Measurements from ENCODE around the gene RARS2. TPM values are rescaled to one million over a fixed set of nuclear protein-coding genes. Genes with fewer than 3 reads are reported as not detected.

Gene RARS2
- polyA plus RNA-seq, 2 of the 4 experiments (the other 2 are of a cell fraction): 14.6 to 23.7 TPM

DNA sequence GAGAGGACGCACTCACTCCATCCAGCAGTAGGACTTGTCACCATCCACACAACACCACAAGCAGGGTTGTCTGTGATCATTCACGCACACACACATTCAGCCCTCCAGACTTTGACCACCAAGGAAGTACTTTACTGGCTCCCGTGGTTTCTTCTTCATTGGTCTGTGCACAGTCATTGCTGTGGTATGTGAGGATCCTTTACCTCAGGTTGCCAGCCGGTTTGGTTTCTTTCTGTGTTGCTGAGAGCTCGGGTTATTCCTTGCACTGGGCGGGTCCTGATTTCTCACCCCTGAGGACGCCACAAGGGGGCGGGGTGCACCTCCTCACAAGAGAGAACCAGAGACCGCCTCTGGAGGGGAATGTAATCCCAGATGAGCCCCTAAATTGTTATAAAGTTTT, 105.9 kb downstream of the RARS2 start:
- 67% methylated on average over 7 of the region's 9 CpGs for WGBS (ENCODE audit: missing lambda C conversion rate)
- Histone ChIP-seq H3K4me3 (no peak overlapping the region), H3K27ac (no peak overlapping the region), H3K4me2 (no peak overlapping the region), H3K9me3 (no peaks in the 10 kb centered on the region), H3K4me1 (no peaks in the 10 kb centered on the region)
- TF ChIP-seq HOXB5 (CRISPR knock-in tag; IDR thresholded peaks at IDR 0.05) (no peak), ZNF302 (CRISPR knock-in tag; IDR thresholded peaks at IDR 0.05) (no peak), FOXS1 (CRISPR knock-in tag; IDR thresholded peaks at IDR 0.05) (no peak), CHD4 (IDR thresholded peaks at IDR 0.05; ENCODE audit: borderline replicate concordance) (no peak), CEBPB (IDR thresholded peaks at IDR 0.05) (no peak), JUNB (IDR thresholded peaks at IDR 0.05) (no peak), POLR2AphosphoS2 (conservative IDR thresholded peaks at IDR 0.05; ENCODE audit: low read length) (no peak), NFE2L2 (conservative IDR thresholded peaks at IDR 0.05; ENCODE audit: low read length) (no peak), RFX5 (IDR thresholded peaks at IDR 0.05) (no peak), RNF2 (IDR thresholded peaks at IDR 0.05; ENCODE audit: borderline replicate concordance, low read depth) (no peak), CBX2 (IDR thresholded peaks at IDR 0.05; ENCODE audit: borderline replicate concordance, low read depth) (no peak)
- TF ChIP-seq, protein P1, sequence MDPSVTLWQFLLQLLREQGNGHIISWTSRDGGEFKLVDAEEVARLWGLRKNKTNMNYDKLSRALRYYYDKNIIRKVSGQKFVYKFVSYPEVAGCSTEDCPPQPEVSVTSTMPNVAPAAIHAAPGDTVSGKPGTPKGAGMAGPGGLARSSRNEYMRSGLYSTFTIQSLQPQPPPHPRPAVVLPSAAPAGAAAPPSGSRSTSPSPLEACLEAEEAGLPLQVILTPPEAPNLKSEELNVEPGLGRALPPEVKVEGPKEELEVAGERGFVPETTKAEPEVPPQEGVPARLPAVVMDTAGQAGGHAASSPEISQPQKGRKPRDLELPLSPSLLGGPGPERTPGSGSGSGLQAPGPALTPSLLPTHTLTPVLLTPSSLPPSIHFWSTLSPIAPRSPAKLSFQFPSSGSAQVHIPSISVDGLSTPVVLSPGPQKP (IDR thresholded peaks at IDR 0.05; ENCODE audit: low read depth, low read length): no peak
- TF ChIP-seq, protein P2, sequence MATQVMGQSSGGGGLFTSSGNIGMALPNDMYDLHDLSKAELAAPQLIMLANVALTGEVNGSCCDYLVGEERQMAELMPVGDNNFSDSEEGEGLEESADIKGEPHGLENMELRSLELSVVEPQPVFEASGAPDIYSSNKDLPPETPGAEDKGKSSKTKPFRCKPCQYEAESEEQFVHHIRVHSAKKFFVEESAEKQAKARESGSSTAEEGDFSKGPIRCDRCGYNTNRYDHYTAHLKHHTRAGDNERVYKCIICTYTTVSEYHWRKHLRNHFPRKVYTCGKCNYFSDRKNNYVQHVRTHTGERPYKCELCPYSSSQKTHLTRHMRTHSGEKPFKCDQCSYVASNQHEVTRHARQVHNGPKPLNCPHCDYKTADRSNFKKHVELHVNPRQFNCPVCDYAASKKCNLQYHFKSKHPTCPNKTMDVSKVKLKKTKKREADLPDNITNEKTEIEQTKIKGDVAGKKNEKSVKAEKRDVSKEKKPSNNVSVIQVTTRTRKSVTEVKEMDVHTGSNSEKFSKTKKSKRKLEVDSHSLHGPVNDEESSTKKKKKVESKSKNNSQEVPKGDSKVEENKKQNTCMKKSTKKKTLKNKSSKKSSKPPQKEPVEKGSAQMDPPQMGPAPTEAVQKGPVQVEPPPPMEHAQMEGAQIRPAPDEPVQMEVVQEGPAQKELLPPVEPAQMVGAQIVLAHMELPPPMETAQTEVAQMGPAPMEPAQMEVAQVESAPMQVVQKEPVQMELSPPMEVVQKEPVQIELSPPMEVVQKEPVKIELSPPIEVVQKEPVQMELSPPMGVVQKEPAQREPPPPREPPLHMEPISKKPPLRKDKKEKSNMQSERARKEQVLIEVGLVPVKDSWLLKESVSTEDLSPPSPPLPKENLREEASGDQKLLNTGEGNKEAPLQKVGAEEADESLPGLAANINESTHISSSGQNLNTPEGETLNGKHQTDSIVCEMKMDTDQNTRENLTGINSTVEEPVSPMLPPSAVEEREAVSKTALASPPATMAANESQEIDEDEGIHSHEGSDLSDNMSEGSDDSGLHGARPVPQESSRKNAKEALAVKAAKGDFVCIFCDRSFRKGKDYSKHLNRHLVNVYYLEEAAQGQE (IDR thresholded peaks at IDR 0.05): no peak
- ChIA-PET CTCF (no interaction called here), POLR2A (no interaction called here)
- ATAC-seq (peak; percentile 30 to 53; a peak in 4 of 6 replicates), DNase-seq (ENCODE audit: low read depth in 1 of 2, low spot score in 1 of 2) (peak in 1 of 2 experiments; percentile 25), FAIRE-seq (no peak)

DNA sequence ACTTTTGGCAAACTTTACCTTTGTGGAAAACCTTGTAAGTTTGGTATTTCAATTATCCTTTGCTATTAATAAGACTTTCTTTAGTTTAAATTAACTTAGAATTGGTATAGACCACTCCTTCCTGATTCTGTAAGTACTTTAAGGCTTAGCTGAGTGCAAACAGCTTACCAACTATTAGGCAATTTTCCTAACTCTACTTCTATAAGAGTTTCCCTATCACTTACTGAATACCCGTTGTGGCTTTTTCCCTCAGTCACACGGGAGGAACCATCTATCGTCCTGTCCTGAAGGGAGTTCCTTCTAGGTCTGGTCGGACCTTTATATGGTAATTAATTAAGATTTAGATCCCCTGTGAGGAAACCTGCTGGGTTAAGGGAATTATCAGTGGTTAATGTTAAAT, 107.4 kb downstream of the RARS2 start:
- no peaks in the 10 kb centered on the region for H3K4me1 ChIP-seq
- no peak overlapping the region for H3K27ac ChIP-seq
- no peaks in the 10 kb centered on the region for H3K9me3 ChIP-seq
- ChIA-PET POLR2A (no interaction called here), CTCF (no interaction called here)
- FAIRE-seq: no peak
- WGBS (ENCODE audit: missing lambda C conversion rate): 91% methylated on average over 4 of the region's 4 CpGs
- DNase-seq (ENCODE audit: low read depth in 1 of 2, low spot score in 1 of 2): no peak
- no peak overlapping the region for H3K4me2 ChIP-seq
- TF ChIP-seq HEYL (CRISPR knock-in tag; IDR thresholded peaks at IDR 0.05): no peak
- no peak for TF ChIP-seq TP53 (CRISPR knock-in tag; IDR thresholded peaks at IDR 0.05)
- no peak for TF ChIP-seq TFCP2L1 (CRISPR knock-in tag; IDR thresholded peaks at IDR 0.05)
- TF ChIP-seq RARB (CRISPR knock-in tag; IDR thresholded peaks at IDR 0.05): no peak
- TF ChIP-seq JUN (IDR thresholded peaks at IDR 0.05): no peak
- no peak for TF ChIP-seq HOXA7 (CRISPR knock-in tag; IDR thresholded peaks at IDR 0.05)
- TF ChIP-seq FOXS1 (CRISPR knock-in tag; IDR thresholded peaks at IDR 0.05): no peak
- ATAC-seq: no peak
- H3K4me3 ChIP-seq: no peak overlapping the region

DNA sequence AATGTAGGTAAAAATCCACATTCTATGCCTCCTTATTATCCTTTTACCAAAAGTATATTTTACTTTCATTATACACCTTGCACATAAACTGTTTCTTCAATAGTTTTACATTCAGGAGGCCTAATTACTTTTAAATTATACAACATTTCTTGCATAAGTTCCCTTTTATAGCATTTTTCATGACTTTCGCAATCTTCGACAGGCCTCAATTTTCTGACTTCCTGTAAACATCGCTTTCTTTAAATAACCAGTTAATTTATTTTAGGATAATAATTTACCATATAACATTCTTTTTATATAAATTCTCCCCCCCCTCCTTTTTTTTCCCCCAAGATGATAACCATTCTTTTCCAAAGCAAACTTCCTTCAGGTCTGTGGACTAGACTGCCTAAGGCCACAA, 107.9 kb downstream of the RARS2 start:
- ChIA-PET CTCF (no interaction called here), POLR2A (no interaction called here)
- no peak overlapping the region for H3K4me2 ChIP-seq
- no peak overlapping the region for H3K4me3 ChIP-seq
- 85% methylated on average over 3 of the region's 3 CpGs for WGBS (ENCODE audit: missing lambda C conversion rate)
- DNase-seq (ENCODE audit: low read depth in 1 of 2, low spot score in 1 of 2) (no peak), FAIRE-seq (no peak), ATAC-seq (no peak)
- no peak overlapping the region for H3K27ac ChIP-seq
- H3K4me1 ChIP-seq: no peaks in the 10 kb centered on the region
- H3K9me3 ChIP-seq: no peaks in the 10 kb centered on the region
- TF ChIP-seq FOSL2 (IDR thresholded peaks at IDR 0.05) (no peak), FOSL2 (CRISPR knock-in tag; IDR thresholded peaks at IDR 0.05) (no peak), FOSB (CRISPR knock-in tag; IDR thresholded peaks at IDR 0.05) (no peak), ZFP36 (IDR thresholded peaks at IDR 0.05; ENCODE audit: borderline replicate concordance, partially characterized antibody) (no peak), MAFK (IDR thresholded peaks at IDR 0.05; ENCODE audit: partially characterized antibody) (no peak), HOXB5 (CRISPR knock-in tag; IDR thresholded peaks at IDR 0.05) (no peak), POLR2AphosphoS2 (conservative IDR thresholded peaks at IDR 0.05; ENCODE audit: low read length) (no peak), ZSCAN20 (CRISPR knock-in tag; IDR thresholded peaks at IDR 0.05) (no peak), CHD2 (IDR thresholded peaks at IDR 0.05; ENCODE audit: low read length, partially characterized antibody) (no peak), RCOR1 (IDR thresholded peaks at IDR 0.05; ENCODE audit: low read depth, low read length) (no peak), TFCP2L1 (CRISPR knock-in tag; IDR thresholded peaks at IDR 0.05) (no peak)
- TF ChIP-seq, protein P3, sequence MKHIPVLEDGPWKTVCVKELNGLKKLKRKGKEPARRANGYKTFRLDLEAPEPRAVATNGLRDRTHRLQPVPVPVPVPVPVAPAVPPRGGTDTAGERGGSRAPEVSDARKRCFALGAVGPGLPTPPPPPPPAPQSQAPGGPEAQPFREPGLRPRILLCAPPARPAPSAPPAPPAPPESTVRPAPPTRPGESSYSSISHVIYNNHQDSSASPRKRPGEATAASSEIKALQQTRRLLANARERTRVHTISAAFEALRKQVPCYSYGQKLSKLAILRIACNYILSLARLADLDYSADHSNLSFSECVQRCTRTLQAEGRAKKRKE (CRISPR knock-in tag; IDR thresholded peaks at IDR 0.05; ENCODE audit: low read depth): no peak

All from A549 (cell line).